NCI-H2029 (cell line): ENCODE measurements around the gene ATXN7L3B.
"Not testable (repeated sequence)": the region's sequence is repeated elsewhere in the genome, so short reads cannot be mapped to it uniquely, and the experiment has no call there.

Source experiments
- DNase-seq: peaks from one replicate; lab custom pipeline; 2025; lab: John Stamatoyannopoulos, UW

ATXN7L3B gene, protein sequence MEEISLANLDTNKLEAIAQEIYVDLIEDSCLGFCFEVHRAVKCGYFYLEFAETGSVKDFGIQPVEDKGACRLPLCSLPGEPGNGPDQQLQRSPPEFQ

DNA sequence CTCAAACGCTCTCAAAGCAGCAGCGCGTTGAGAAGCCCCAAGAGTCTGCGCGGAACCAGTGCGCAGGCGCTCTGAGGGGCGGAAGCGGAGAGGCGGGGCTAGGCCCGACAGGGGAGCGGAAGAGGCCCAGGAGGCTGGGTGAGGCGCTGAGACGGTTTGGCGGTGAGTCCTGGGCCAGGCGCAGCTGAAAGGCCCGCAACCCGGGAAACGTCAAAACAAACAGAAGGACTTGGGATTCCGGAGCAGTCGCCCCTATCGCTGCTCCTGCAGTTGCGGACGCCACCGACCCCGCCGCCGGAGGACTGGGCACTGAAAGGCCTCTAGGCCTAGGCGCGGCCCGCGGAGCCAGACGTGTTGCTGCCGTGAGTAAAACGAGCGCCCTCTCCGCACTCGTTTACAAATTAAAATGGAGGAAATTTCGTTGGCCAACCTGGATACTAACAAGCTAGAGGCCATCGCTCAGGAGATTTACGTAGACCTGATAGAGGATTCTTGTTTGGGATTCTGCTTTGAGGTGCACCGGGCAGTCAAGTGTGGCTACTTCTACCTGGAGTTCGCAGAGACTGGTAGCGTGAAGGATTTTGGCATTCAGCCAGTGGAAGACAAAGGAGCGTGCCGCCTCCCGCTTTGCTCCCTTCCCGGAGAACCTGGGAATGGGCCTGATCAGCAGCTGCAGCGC lies at the start of gene ATXN7L3B:
Gene ATXN7L3B, plus strand, starts transcription at position 129 of the 679 bp plus-strand sequence. Its CDS starts 278 bp downstream, at position 407.
- peak; percentile 95 for DNase-seq

DNA sequence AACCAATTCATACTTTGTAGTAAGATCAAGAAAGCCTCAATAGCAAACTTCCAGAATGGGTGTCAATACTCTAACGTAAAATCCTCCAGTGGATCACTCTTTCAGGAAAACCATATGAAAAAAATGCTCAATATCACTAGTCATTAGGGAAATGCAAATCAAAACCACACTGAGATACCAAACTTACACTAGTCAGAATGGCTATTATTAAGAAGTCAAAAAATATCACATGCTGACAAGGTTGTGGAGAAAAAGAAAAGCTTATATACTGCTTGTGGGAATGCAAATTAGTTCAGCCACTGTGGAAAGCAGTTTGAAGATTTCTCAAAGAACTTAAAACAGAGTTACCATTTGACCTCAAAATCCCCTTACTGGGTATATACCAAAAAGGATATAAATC lies 49.5 kb upstream of the ATXN7L3B start:
- no peak for DNase-seq

DNA sequence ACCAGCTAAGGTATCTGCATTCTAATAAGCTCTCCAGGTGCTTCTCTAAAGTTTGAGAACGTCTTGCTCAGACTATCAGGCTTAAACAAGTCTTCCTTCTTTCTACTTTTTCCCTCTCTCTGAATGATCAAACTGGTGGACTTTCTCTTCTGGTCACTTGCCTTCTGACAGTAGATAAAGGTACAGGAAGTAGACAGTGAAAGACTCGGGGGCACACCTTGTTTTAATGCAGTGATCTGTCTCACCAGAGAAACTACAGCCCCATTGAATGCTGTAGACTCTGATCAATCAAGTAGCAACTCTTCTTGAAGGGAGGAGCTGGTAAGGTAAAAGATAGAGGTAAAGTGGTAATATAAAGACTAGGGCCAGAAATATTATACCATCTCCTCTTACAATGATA lies 48.1 kb upstream of the ATXN7L3B start:
- DNase-seq: no peak

GRCh38 chr12:74490390-74491064 lies 47.1 kb upstream of the ATXN7L3B start:
- no peak for DNase-seq

GRCh38 chr12:74491374-74491773 lies 46.3 kb upstream of the ATXN7L3B start:
- no peak for DNase-seq

DNA sequence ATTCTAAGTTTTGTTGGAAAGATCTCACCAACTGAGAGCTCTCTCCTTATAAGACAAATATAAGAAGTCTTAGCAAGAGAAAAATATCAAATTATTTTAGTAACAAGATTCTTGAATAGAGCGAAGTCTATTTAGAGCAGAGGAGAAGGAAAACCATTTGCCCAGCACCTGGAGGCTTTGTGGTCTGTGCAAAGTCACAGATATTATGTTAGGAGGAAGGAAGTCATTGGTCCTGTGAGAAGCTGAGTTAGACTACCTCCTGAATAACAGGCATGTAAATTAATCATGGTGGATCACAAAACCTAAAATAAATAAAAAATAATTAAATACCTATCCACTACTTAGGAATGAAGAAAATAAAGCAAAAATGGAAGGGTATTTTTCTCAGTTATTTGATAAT lies 38.4 kb upstream of the ATXN7L3B start:
- DNase-seq: no peak

DNA sequence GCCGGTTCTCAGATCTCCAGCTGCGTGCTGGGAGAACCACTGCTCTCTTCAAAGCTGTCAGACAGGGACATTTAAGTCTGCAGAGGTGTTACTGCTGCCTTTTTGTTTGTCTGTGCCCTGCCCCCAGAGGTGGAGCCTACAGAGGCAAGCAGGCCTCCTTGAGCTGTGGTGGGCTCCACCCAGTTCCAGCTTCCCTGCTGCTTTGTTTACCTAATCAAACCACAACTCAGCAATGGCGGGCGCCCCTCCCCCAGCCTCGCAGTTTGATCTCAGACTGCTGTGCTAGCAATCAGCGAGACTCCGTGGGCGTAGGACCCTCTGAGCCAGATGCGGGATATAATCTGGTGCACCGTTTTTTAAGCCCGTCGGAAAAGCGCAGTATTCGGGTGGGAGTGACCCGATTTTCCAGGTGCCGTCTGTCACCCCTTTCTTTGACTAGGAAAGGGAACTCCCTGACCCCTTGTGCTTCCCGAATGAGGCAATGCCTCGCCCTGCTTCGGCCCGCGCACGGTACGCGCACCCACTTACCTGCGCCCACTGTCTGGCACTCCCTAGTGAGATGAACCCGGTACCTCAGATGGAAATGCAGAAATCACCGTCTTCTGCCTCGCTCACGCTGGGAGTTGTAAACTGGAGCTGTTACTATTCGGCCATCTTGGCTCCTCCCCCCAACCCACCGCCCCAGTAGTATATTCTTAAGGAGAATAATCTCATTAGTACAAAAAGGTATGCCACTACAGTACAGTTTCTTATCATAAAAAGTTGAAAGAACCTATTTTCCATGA lies 28.6 kb upstream of the ATXN7L3B start:
- DNase-seq: not testable (repeated sequence)

- DNase-seq: no peak
Measured at GRCh38 chr12:74509886-74510285, 27.7 kb upstream of the ATXN7L3B start.

- no peak for DNase-seq
Measured at GRCh38 chr12:74514098-74514872, 23.4 kb upstream of the ATXN7L3B start.

DNA sequence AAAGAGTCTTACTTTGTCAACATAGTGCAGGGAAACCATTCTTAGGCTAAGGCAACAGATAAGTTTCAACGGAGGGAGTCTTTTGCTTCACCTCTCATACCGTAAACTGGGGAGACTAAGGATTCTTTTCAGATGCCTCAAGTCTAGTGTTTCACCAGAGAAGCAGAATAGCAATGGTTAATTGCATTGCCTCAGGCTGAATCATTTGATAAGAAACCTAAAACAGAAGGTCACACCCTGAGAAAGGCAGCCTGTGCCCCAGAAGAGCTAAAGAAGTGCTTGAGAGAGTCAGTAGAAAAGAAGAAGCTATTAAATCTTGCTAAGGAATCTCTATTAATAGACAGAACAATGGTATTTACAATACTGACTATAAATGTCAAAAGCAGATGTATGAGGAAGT lies 21.8 kb upstream of the ATXN7L3B start:
- no peak for DNase-seq

- no peak for DNase-seq
Measured at GRCh38 chr12:74526535-74526934, 11.1 kb upstream of the ATXN7L3B start.

- DNase-seq: no peak
Measured at GRCh38 chr12:74527491-74527890, 10.1 kb upstream of the ATXN7L3B start.

DNA sequence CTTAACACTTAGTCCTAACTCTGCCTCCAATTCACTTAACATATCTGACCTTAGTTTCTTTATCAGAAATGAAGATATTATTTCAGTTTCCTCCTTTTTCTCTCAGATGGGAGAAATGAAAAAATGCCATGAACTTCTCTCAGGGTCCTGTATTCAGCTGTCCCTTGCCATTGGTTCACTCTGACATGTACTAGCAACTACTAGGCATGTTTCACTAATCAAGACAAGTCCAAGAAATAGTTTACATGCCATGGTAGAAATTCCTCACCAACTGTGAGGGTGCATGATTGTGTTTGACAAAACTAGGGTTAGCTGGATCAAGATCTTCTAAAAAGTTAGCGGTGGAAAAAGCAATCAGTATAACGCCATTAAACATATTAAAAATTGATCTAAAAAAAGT lies 7.0 kb upstream of the ATXN7L3B start:
- DNase-seq: no peak

DNA sequence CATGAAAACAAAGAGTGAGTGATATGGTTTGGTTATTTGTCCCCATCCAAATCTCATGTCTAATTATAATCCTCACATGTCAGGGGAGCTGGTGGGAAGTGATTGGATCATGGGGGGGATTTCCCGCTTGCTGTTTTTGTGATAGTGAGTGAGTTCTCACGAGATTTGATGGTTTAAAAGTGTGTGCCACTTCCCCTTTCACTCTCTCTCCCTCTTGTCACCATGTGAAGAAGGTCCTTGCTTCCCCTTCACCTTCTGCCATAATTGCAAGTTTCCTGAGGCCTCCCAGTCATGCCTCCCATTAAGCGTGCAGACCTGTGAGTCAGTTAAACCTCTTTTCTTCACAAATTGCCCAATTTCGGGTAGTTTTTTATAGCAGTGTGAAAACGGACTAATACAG lies 2.1 kb upstream of the ATXN7L3B start:
- DNase-seq: no peak

DNA sequence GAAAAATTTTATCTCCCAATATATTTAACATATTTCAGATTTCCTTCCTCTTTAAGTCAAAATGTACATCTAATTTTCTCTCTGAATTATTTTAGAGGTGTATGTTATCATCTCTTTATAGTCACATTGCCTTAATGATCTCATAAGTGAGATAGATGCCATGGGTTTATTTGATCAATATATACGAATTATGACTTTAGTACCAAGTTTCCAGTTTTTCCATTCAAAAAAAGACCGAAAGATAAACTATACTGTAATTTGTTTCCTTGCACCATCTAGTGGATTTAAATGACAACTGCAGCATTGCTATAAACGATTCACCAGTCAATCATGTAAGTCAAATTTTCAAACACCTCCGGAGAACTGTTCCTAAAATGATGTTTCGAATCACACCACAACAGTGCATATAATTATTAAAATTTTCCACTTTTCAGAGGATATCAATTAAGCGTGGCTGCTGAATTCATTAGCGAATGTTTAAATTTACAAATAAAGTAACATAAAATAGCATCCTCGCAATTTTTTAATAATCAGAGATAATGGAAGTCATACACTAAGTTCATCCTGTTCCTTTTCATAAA lies 419 bp upstream of the ATXN7L3B start:
- peak; percentile 75 for DNase-seq

DNA sequence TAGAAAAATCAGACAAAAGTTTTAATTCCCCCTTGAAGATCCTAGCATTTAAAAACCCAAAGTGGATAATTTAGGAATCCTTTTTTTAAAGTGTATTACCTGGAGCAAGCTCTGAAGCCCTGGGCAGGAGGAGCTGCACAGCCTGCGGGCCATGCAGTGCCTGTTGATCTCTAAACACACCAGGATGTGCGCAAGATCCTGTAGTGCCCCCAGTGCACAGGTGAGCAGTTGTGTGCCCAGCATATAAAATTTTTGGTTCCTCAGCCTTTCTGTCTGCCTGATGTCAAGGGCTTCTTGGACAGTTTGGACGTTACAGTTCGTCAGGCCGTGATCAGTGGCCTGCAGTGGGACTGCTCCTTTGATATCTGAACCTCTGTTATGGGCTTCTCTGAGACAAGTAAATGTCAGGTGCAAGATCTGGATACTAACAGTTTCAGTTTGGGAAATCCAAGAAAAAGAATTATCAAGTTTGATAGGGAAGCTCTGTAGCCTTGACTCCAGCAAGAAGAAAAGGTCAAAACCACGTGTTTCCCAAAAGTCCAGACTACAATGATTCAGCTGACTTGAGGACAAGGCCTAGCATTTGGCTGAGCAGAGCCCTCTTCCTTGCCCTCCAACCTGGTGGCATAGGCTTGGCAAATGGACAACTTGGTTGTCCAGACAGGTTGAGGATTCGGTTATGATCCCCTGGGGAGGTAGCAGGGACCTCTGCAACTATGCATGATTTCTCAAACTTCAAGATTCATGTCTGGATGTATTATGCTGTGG lies 1.0 kb downstream of the ATXN7L3B start:
- DNase-seq: peak; percentile 8

GRCh38 chr12:74539261-74539660 lies 1.6 kb downstream of the ATXN7L3B start:
- DNase-seq: no peak

GRCh38 chr12:74539765-74540526 lies 2.3 kb downstream of the ATXN7L3B start:
- DNase-seq: no peak

GRCh38 chr12:74541074-74541473 lies 3.4 kb downstream of the ATXN7L3B start:
- no peak for DNase-seq

- no peak for DNase-seq
Measured at GRCh38 chr12:74547249-74547648, 9.6 kb downstream of the ATXN7L3B start.
